Measurements from ENCODE around the gene ABRAXAS1. TPM values are rescaled to one million over a fixed set of nuclear protein-coding genes. Genes with fewer than 3 reads are reported as not detected.
"Not testable (repeated sequence)": the region's sequence is repeated elsewhere in the genome, so short reads cannot be mapped to it uniquely, and the experiment has no call there.

Gene ABRAXAS1
- total RNA-seq, 1 experiment from 2014 or later = 8.1 TPM

DNA sequence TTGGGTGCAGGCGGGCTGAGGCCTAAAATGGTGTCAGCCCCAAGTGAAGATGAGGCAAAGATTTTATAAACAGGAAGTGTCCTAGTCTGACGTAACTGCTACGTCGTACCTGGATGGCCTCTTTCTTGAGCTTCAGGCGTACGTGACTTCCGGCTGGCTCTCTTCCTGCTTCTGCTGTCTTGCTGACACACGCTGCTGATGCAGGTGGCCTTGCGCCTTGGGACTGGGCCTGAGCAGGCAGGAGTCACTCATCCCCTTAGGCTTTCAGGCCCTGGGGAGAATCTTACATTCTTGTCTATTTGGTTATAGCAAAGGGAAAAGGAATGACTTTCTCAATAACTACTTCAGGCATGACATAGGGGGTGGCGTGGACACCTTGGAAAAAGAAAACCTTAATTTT is 20.1 kb upstream of the ABRAXAS1 start:
- intact Hi-C loops (cut with micrococcal nuclease; ENCODE audit: unreplicated experiment) = no loop called here
- Histone ChIP-seq H3K27me3 (ENCODE audit: insufficient read depth, low read depth) (no peaks in the 10 kb centered on the region), H3K9me3 (ENCODE audit: insufficient read depth, low read depth) (no peaks in the 10 kb centered on the region), H4K20me1 (ENCODE audit: insufficient read depth) (no peaks in the 10 kb centered on the region), H3K4me3 (no peak overlapping the region), H3K9me2 (ENCODE audit: insufficient read depth) (no peaks in the 10 kb centered on the region), H2AFZ (no peak overlapping the region), H3K27ac (no peak overlapping the region), H3K4me2 (no peak overlapping the region), H3K4me1 (replicated peaks; ENCODE audit: insufficient read depth) (no peaks in the 10 kb centered on the region), H3F3A (ENCODE audit: insufficient read depth, low read depth) (no peaks in the 10 kb centered on the region), H3K36me3 (ENCODE audit: low read depth) (no peaks in the 10 kb centered on the region), H3K79me2 (ENCODE audit: low read depth) (no peaks in the 10 kb centered on the region)
- no peak for DNase-seq
- no TSS peak for BruUV-seq (replicated peaks)
- TF ChIP-seq EZH2 (IDR thresholded peaks at IDR 0.05; ENCODE audit: low read depth) = no peak
- TF ChIP-seq, protein P1, sequence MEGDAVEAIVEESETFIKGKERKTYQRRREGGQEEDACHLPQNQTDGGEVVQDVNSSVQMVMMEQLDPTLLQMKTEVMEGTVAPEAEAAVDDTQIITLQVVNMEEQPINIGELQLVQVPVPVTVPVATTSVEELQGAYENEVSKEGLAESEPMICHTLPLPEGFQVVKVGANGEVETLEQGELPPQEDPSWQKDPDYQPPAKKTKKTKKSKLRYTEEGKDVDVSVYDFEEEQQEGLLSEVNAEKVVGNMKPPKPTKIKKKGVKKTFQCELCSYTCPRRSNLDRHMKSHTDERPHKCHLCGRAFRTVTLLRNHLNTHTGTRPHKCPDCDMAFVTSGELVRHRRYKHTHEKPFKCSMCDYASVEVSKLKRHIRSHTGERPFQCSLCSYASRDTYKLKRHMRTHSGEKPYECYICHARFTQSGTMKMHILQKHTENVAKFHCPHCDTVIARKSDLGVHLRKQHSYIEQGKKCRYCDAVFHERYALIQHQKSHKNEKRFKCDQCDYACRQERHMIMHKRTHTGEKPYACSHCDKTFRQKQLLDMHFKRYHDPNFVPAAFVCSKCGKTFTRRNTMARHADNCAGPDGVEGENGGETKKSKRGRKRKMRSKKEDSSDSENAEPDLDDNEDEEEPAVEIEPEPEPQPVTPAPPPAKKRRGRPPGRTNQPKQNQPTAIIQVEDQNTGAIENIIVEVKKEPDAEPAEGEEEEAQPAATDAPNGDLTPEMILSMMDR (conservative IDR thresholded peaks at IDR 0.05) = no peak
- ChIA-PET CTCF (no interaction called here), POLR2A (ENCODE audit: unreplicated experiment) (interaction anchor here (0.6 kb wide), 1 partner anchor 346 kb away, joined by 4 read pairs; no protein-coding TSS in a partner anchor)

DNA sequence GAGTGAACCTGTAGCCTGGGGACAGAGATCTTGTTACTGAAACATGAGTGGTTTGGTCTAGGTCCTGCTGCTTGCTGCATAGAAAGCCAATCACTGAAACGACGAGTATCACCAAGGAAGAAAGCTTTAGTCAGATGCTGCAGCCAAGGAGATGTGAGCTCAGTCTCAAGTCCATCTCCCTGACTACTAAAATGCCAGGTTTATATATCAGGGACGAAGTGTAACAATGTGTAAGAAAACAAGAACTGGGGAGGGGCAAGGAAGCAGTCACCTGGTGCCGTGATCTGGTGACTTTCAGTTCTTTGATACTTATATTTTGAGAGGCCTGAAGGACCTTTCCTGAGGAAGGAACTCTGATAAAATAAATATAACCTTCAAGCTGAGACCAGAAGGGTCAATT is 19.6 kb upstream of the ABRAXAS1 start:
- no peak for DNase-seq
- ChIA-PET CTCF (no interaction called here), POLR2A (ENCODE audit: unreplicated experiment) (interaction anchor here (0.6 kb wide), 1 partner anchor 346 kb away, joined by 4 read pairs; no protein-coding TSS in a partner anchor)
- Histone ChIP-seq H3K27ac (no peak overlapping the region), H3F3A (ENCODE audit: insufficient read depth, low read depth) (no peaks in the 10 kb centered on the region), H2AFZ (0 out of 2 replicates have a peak overlapping the region, but pooled peaks have one; percentile 27), H3K4me3 (no peak overlapping the region), H4K20me1 (ENCODE audit: insufficient read depth) (no peaks in the 10 kb centered on the region), H3K27me3 (ENCODE audit: insufficient read depth, low read depth) (no peaks in the 10 kb centered on the region), H3K4me2 (no peak overlapping the region), H3K4me1 (replicated peaks; ENCODE audit: insufficient read depth) (no peaks in the 10 kb centered on the region), H3K9me2 (ENCODE audit: insufficient read depth) (no peaks in the 10 kb centered on the region), H3K9me3 (ENCODE audit: insufficient read depth, low read depth) (no peaks in the 10 kb centered on the region), H3K79me2 (ENCODE audit: low read depth) (no peaks in the 10 kb centered on the region), H3K36me3 (ENCODE audit: low read depth) (no peaks in the 10 kb centered on the region)
- BruUV-seq (replicated peaks) = no TSS peak
- TF ChIP-seq, protein P1 (conservative IDR thresholded peaks at IDR 0.05) = no peak
- no peak for TF ChIP-seq EZH2 (IDR thresholded peaks at IDR 0.05; ENCODE audit: low read depth)
- intact Hi-C loops (cut with micrococcal nuclease; ENCODE audit: unreplicated experiment) = no loop called here

- Histone ChIP-seq H2AFZ (no peak overlapping the region), H4K20me1 (ENCODE audit: insufficient read depth) (no peaks in the 10 kb centered on the region), H3K9me3 (ENCODE audit: insufficient read depth, low read depth) (no peaks in the 10 kb centered on the region), H3K4me2 (no peak overlapping the region), H3K4me1 (replicated peaks; ENCODE audit: insufficient read depth) (no peaks in the 10 kb centered on the region), H3K4me3 (no peak overlapping the region), H3K27ac (no peak overlapping the region), H3K9me2 (ENCODE audit: insufficient read depth) (no peaks in the 10 kb centered on the region), H3K79me2 (ENCODE audit: low read depth) (no peaks in the 10 kb centered on the region), H3K27me3 (ENCODE audit: insufficient read depth, low read depth) (no peaks in the 10 kb centered on the region), H3F3A (ENCODE audit: insufficient read depth, low read depth) (no peaks in the 10 kb centered on the region), H3K36me3 (ENCODE audit: low read depth) (no peaks in the 10 kb centered on the region)
- ChIA-PET POLR2A (ENCODE audit: unreplicated experiment) (no interaction called here), CTCF (no interaction called here)
- TF ChIP-seq, protein P1 (conservative IDR thresholded peaks at IDR 0.05) = no peak
- TF ChIP-seq EZH2 (IDR thresholded peaks at IDR 0.05; ENCODE audit: low read depth) = no peak
- intact Hi-C loops (cut with micrococcal nuclease; ENCODE audit: unreplicated experiment) = no loop called here
- BruUV-seq (replicated peaks) = no TSS peak
- DNase-seq = no peak
Measured at GRCh38 chr4:83503974-83504373, 19.1 kb upstream of the ABRAXAS1 start.

DNA sequence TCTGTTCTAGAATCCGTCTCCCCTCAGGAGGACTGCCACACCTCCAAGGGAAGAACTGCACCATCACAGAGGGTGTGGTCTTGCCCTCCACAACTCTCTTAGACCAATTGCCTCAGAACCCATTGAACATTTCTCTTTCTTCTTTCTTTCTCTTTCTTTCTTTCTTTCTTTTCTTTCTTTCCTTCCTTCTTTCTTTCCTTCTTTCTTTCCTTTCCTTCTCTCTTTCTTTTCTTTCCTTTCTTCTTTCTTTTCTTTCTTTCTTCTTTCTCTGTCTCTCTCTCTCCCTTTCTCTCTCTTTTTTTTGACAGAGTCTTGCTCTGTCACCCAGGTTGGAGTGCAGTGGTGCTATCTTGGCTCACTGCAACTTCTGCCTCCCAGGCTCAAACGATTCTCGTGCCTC is 16.8 kb upstream of the ABRAXAS1 start:
- H3K4me2 ChIP-seq; POLR2A ChIA-PET (ENCODE audit: unreplicated experiment); CTCF ChIA-PET; H3K27me3 ChIP-seq (ENCODE audit: insufficient read depth, low read depth); intact Hi-C loops (cut with micrococcal nuclease; ENCODE audit: unreplicated experiment); DNase-seq; H3K27ac ChIP-seq; H3K4me3 ChIP-seq; H3K9me3 ChIP-seq (ENCODE audit: insufficient read depth, low read depth); H2AFZ ChIP-seq; H3K36me3 ChIP-seq (ENCODE audit: low read depth); H3F3A ChIP-seq (ENCODE audit: insufficient read depth, low read depth); H3K4me1 ChIP-seq (replicated peaks; ENCODE audit: insufficient read depth); BruUV-seq (replicated peaks); H4K20me1 ChIP-seq (ENCODE audit: insufficient read depth); H3K9me2 ChIP-seq (ENCODE audit: insufficient read depth); H3K79me2 ChIP-seq (ENCODE audit: low read depth): not testable (repeated sequence)

All from PC-9 (cell line).